ENCODE measurements around the gene C4BPB.

C4BPB gene

GRCh38 chr1:207060596-207060995 lies 28.1 kb upstream of the C4BPB start:
- no peak for DNase-seq

- DNase-seq, result no peak
Measured at GRCh38 chr1:207062058-207062457, 26.6 kb upstream of the C4BPB start.

GRCh38 chr1:207063014-207063413 lies 25.6 kb upstream of the C4BPB start:
- no peak for DNase-seq

GRCh38 chr1:207064561-207064960 lies 24.1 kb upstream of the C4BPB start:
- DNase-seq, result no peak

- no peak for DNase-seq
Measured at GRCh38 chr1:207067185-207067584, 21.5 kb upstream of the C4BPB start.

GRCh38 chr1:207067665-207068064 lies 21.0 kb upstream of the C4BPB start:
- DNase-seq, result no peak

DNA sequence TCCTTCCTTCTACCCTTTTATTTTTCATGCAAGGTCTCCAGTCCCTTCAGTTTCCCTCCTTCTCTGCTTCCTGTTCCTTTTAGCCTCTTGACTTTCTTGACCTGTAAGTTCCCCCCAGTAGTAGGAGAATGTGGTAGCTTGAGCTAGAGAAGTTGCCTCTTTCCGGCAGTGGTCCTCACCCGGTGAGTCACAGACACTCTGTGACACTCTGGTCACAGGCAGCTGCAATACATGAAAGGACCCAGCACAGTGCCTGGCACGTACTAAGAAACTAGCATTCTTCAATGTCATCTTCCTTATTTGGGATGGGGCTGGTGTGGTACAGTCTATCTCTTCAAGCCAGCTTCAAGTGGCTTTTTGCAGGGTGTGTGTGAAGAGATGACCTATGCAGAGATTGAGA lies 19.6 kb upstream of the C4BPB start:
- DNase-seq, result no peak

GRCh38 chr1:207069858-207070506 lies 18.7 kb upstream of the C4BPB start:
- no peak for DNase-seq

- DNase-seq, result no peak
Measured at GRCh38 chr1:207070811-207071210, 17.8 kb upstream of the C4BPB start.

- DNase-seq, result no peak
Measured at GRCh38 chr1:207071426-207071825, 17.2 kb upstream of the C4BPB start.

DNA sequence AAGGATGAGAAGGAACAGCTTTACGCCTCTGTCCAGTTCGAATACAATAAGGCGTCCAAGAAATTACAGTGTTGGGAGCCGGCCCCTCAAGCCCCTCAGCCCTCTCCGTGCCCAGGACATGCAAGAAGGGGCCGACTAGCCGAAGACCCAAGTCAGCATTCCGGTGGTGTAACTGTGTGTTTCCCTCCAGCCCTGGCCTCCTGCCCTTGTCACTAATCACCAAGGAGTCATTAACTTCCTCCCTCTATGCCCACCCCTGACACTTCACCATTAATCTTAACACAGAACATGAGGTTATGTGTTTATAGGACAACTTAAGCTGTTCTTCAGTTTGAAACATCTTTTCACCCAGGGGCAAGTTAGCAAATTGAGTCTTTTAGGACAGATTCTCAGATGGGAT lies 16.4 kb upstream of the C4BPB start:
- DNase-seq, result no peak

- DNase-seq, result no peak
Measured at GRCh38 chr1:207073906-207074820, 14.5 kb upstream of the C4BPB start.

DNA sequence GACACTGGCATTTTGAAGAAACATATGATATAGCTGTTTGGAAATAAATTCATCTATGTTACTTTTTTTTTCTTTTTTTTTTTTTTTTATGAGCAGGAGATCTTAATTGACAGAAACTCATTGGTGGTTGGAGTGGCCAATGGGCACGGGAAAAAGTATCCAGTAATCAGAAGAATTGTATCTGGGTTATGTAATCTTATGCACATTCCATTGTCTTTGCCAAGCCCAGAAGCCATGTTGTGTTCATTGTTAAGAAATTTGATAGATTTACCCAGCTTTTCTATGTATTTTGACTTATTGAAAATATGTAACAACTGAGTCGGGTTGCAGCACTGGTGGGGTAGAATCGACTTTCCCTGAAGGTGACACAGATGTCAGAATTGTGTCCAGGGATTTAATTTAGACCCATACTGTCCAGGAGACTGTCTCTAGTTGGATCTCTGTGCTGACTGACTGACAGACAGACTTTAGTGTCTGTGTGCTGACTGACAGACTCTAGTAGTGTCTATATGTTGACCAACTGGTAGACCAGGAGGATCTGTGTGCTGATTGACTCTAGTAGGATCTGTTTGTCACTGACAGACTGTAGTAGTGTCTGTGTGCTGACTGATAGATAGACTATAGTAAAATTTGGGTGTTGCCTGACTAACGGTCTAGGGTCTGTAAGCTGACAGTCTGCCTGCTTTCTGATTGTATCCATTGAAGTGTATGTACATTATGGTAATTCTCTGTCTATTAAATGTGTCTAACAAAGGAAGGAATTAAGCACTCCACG lies 12.3 kb upstream of the C4BPB start:
- DNase-seq, result no peak

DNA sequence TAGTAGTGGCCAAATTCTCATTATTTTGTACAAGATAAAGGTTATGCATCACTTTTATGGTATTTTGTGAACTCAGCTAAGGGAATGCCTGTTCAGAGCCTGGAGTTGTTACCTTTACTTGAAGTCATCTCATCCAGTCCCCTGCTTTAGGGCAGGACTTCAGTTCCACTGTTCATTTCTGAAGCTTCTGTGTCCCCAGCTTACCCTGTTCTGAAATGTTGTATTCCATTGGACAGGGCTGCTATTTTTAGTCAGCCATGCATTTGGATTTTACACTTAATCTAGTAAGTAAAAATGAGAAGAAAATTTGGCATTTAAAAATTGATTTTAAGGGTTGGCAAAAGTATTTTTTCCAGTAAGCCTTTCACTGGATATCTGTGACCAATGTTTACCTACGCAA lies 11.6 kb upstream of the C4BPB start:
- no peak for DNase-seq

GRCh38 chr1:207077470-207078377 lies 10.9 kb upstream of the C4BPB start:
- DNase-seq, result peak; percentile 70

- DNase-seq, result no peak
Measured at GRCh38 chr1:207078578-207079132, 10.0 kb upstream of the C4BPB start.

- DNase-seq, result no peak
Measured at GRCh38 chr1:207079706-207080241, 8.9 kb upstream of the C4BPB start.

DNA sequence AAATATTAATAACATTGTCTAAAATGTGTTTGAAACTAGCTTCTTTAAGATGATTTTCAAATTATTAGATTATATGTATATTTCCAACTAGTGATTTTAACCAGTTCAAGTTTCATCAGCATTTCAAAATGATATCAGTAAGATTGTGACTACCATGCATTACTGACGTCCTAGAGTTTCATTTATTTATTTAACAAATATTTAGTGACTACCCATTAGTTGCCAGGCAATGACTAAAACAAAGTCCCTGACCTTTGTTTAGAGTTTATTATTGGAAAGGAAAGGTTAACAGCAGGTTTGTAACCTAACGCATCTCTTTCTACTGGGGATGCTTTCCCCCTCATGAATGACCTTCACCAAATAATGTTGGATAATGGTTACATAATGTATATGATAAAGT lies 7.6 kb upstream of the C4BPB start:
- no peak for DNase-seq

- DNase-seq, result no peak
Measured at GRCh38 chr1:207081806-207082205, 6.9 kb upstream of the C4BPB start.

- peak; percentile 31 for DNase-seq
Measured at GRCh38 chr1:207084232-207084631, 4.4 kb upstream of the C4BPB start.

DNA sequence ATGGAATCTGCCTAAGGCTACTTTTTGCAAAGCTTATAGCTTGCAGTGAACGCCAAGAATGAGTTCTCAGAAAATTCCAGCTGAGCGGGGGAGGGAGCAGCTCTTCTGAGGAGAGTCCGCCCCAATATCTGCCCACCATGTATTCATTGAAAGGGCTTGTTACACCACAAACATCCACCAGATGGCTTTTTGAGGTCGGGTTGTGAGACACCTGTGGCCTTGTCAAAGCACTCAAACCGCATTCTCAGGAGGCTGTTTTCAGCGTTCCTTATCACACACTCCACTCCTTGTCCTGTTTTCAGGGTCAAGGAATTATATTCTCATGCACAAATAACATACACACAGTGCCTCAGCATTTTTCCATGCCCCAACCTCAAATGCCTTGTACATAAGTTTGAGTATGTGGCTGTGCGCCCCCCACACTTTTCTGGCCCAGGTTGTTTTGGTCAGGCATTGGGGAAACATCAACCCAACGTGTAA lies 3.9 kb upstream of the C4BPB start:
- DNase-seq, result peak; percentile 57
